ENCODE measurements around the gene TBXAS1. TPM values are rescaled to one million over a fixed set of nuclear protein-coding genes. Genes with fewer than 3 reads are reported as not detected.

The TBXAS1 gene
- total and polyA plus RNA-seq, 2 donors (not counting 3 experiments of a cell fraction or from before 2014, with no cell fraction given): 2.1 to 4.3 TPM

GRCh38 chr7:139991269-139991666, 162.2 kb downstream of the TBXAS1 start:
- BruUV-seq (replicated peaks): no TSS peak
- Histone ChIP-seq H3K4me3 (replicated peaks in 1 of 3; ENCODE audit: insufficient read depth in 1 of 3, low read depth in 1 of 3, low read length in 3 of 3) (no peak overlapping the region), H3K79me2 (ENCODE audit: control insufficient read depth, insufficient read depth, low read length) (no peaks in the 10 kb centered on the region), H3K36me3 (ENCODE audit: control insufficient read depth in 2 of 2, extremely low read depth in 1 of 2, insufficient read depth in 2 of 2, low read length in 2 of 2) (no peaks in the 10 kb centered on the region), H3K9me3 (replicated peaks; ENCODE audit: control insufficient read depth, insufficient read depth, low read length) (no peaks in the 10 kb centered on the region), H3K27ac (ENCODE audit: insufficient read depth, low read depth, low read length) (no peak overlapping the region), H3K9ac (replicated peaks; ENCODE audit: extremely low read depth, insufficient read depth, low read length) (no peak overlapping the region), H3K9me1 (replicated peaks; ENCODE audit: control insufficient read depth, extremely low read depth, insufficient read depth, low read length) (no peaks in the 10 kb centered on the region), H4K20me1 (replicated peaks; ENCODE audit: control insufficient read depth, extremely low read depth, insufficient read depth, low read length) (no peaks in the 10 kb centered on the region), H3K4me1 (ENCODE audit: control insufficient read depth, extremely low read depth, insufficient read depth, low read length) (no peaks in the 10 kb centered on the region), H3K27me3 (ENCODE audit: control insufficient read depth in 2 of 2, insufficient read depth in 2 of 2, low read length in 2 of 2) (no peaks in the 10 kb centered on the region), H3K4me2 (ENCODE audit: insufficient read depth, low read length) (no peak overlapping the region), H2AFZ (ENCODE audit: low read depth, low read length) (no peak overlapping the region)
- POLR2A ChIA-PET: no interaction called here
- intact Hi-C loops (cut with micrococcal nuclease) (no loop called here), dilution Hi-C loops (cut with MboI; ENCODE audit: extremely low pct_ligation_motif_present, low sequenced_read_pairs) (no loop called here)
- DNase-seq (ENCODE audit: low read depth, low spot score): no peak
- CTCF ChIA-PET: no interaction called here
- TF ChIP-seq GATA2 (IDR thresholded peaks at IDR 0.05; ENCODE audit: insufficient read depth, insufficient read length, low read depth, low read length) (no peak), POLR2A (IDR thresholded peaks at IDR 0.05; ENCODE audit: low read depth, low read length) (no peak), CTCF (IDR thresholded peaks at IDR 0.05; ENCODE audit: extremely low read depth in 1 of 2, insufficient read depth in 1 of 2, low read depth in 1 of 2, low read length in 2 of 2) (no peak), JUN (IDR thresholded peaks at IDR 0.05; ENCODE audit: borderline replicate concordance, insufficient read depth, insufficient read length, low read depth) (no peak), POLR2AphosphoS5 (IDR thresholded peaks at IDR 0.05; ENCODE audit: insufficient read depth, low read depth, low read length) (no peak), MAX (IDR thresholded peaks at IDR 0.05; ENCODE audit: insufficient read depth, insufficient read length) (no peak), EZH2 (IDR thresholded peaks at IDR 0.05; ENCODE audit: borderline replicate concordance, low read depth, low read length, severe bottlenecking) (no peak), MYC (IDR thresholded peaks at IDR 0.05; ENCODE audit: low read depth, low read length) (no peak)
- FAIRE-seq: no peak
